H1 (cell line): ENCODE measurements around the gene LSM11. TPM values are rescaled to one million over a fixed set of nuclear protein-coding genes. Genes with fewer than 3 reads are reported as not detected.

Experiments used
- ASH2L ChIP-seq: fragments of 200-600, 300-600 bp; sonication (generic); IDR thresholded peaks from one replicate; pipeline ENCODE4 v1.7.1; 2017; ENCODE audit warnings: low read length
- BCL11A ChIP-seq, 2 experiments: IDR thresholded peaks; one replicate each; pipeline ENCODE4 v1.6.1; 2011; ENCODE audit warnings: low read depth in 2 of 2, low read length in 2 of 2, mild to moderate bottlenecking in 2 of 2
- CBX8 ChIP-seq: fragments of 300-800, 300-1000 bp; sonication (generic); IDR thresholded peaks from 2 replicates; pipeline ENCODE4 v1.7.1; 2016; ENCODE audit warnings: low read depth, low read length, borderline replicate concordance
- CHD1 ChIP-seq: IDR thresholded peaks from 2 replicates; pipeline ENCODE4 v1.6.1; 2012; ENCODE audit warnings: low read depth, low read length, improper control_type of control experiment
- FOSL1 ChIP-seq: IDR thresholded peaks from 2 replicates; pipeline ENCODE4 v1.6.1; 2011; ENCODE audit warnings: mild to moderate bottlenecking, low read depth, low read length, moderate library complexity; ENCODE audit not compliant: insufficient read depth
- HDAC2 ChIP-seq, 2 experiments: fragments of 300-600 bp in 1 of 2; sonication (generic) in 1 of 2; IDR thresholded peaks; 2 replicates each; pipeline ENCODE4 v1.6.1; 2011 to 2012; ENCODE audit warnings: low read depth in 2 of 2, low read length in 2 of 2, mild to moderate bottlenecking in 2 of 2, moderate library complexity in 2 of 2, borderline replicate concordance in 1 of 2, inconsistent platforms in 1 of 2
- HDAC6 ChIP-seq: IDR thresholded peaks from one replicate; pipeline ENCODE4 v1.7.1; 2012; ENCODE audit warnings: low read depth, mild to moderate bottlenecking, inconsistent platforms, low read length, moderate library complexity
- MAFK ChIP-seq: IDR thresholded peaks from 2 replicates; pipeline ENCODE4 v1.6.1; 2012; ENCODE audit warnings: low read depth, mild to moderate bottlenecking, improper control_type of control experiment, low read length
- NANOG ChIP-seq: IDR thresholded peaks from 2 replicates; pipeline ENCODE4 v1.6.1; 2011; ENCODE audit warnings: low read length, low read depth, mild to moderate bottlenecking, inconsistent platforms; ENCODE audit not compliant: insufficient read depth, poor library complexity, severe bottlenecking
- POLR2AphosphoS5 ChIP-seq: IDR thresholded peaks from 2 replicates; pipeline ENCODE4 v1.6.1; 2011; ENCODE audit warnings: low read depth, low read length
- RBBP5 ChIP-seq: IDR thresholded peaks from 2 replicates; pipeline ENCODE4 v1.7.1; 2012; ENCODE audit warnings: low read depth, mild to moderate bottlenecking, inconsistent platforms, low read length, moderate library complexity, borderline replicate concordance
- SAP30 ChIP-seq: fragments of 300-600 bp; sonication (generic); IDR thresholded peaks from 2 replicates; pipeline ENCODE4 v1.7.1; 2012; ENCODE audit warnings: low read length, moderate library complexity, mild to moderate bottlenecking, inconsistent platforms; ENCODE audit not compliant: insufficient read depth, insufficient replicate concordance
- SIN3A ChIP-seq, 2 experiments: IDR thresholded peaks in 1 of 2; conservative IDR thresholded peaks in 1 of 2; 2 replicates each; pipeline ENCODE4 v1.6.1; 2011 to 2012; ENCODE audit warnings: low read length in 2 of 2, improper control_type of control experiment in 1 of 2, low read depth in 1 of 2, mild to moderate bottlenecking in 1 of 2
- SIX5 ChIP-seq: IDR thresholded peaks from 2 replicates; pipeline ENCODE4 v1.6.1; 2011; ENCODE audit warnings: mild to moderate bottlenecking, low read depth, low read length
- SRF ChIP-seq: IDR thresholded peaks from 2 replicates; pipeline ENCODE4 v1.6.1; 2011; ENCODE audit warnings: mild to moderate bottlenecking, low read depth, low read length, moderate library complexity
- SUZ12 ChIP-seq: fragments of 200-600 bp; sonication (generic); IDR thresholded peaks from 2 replicates; pipeline ENCODE4 v1.6.1; 2012; ENCODE audit warnings: mild to moderate bottlenecking, inconsistent platforms, low read length, moderate library complexity, mixed read lengths
- TAF7 ChIP-seq: optimal IDR thresholded peaks from 2 replicates; pipeline ENCODE3; 2011; ENCODE audit warnings: low read depth, mild to moderate bottlenecking, inconsistent platforms, low read length, moderate library complexity, borderline replicate concordance
- TCF12 ChIP-seq: IDR thresholded peaks from 2 replicates; pipeline ENCODE4 v1.6.1; 2011; ENCODE audit warnings: low read depth, mild to moderate bottlenecking, low read length
- YY1 ChIP-seq: IDR thresholded peaks from 2 replicates; pipeline ENCODE4 v1.6.1; 2011; ENCODE audit warnings: low read depth, mild to moderate bottlenecking, low read length
- ZNF274 ChIP-seq: IDR thresholded peaks from 2 replicates; pipeline ENCODE4 v1.7.0; 2012; ENCODE audit warnings: low read length, borderline replicate concordance; ENCODE audit errors: extremely low read depth
- polyA plus RNA-seq, 7 experiments: library from polyadenylated mRNA; depleted of rRNA in 3 of 7; stranded (reverse) in 5 of 7; unstranded in 2 of 7; fragments of >200 nt in 5 of 7; fragments of 200-250 nt in 2 of 7; gene quantifications; 1 replicate in 5 of 7; 2 replicates in 1 of 7; 4 replicates in 1 of 7; pipeline versions ENCODE4 v1.2.1 to v1.2.3, GENCODE V29; 2011 to 2013; ENCODE audit warnings: missing spikeins in 2 of 7, mixed read lengths in 2 of 7
- total RNA-seq: library from RNA; stranded (reverse); fragmentation: NEBNext Ultra II Directional; extraction: Animal tissue kit (Norgen Biotek cat#: 25700); gene quantifications from 2 replicates; pipeline ENCODE4 v1.2.1, GENCODE V29; 2021
- TF ChIP-seq, protein P1 (sequence below): IDR thresholded peaks from 2 replicates; pipeline ENCODE4 v1.6.1; 2012; ENCODE audit warnings: low read length, inconsistent platforms

The LSM11 gene
- total and polyA plus RNA-seq, 2 of the 8 experiments (the other 6 are each of a cell fraction or from before 2014, with no cell fraction given): 1.8 to 3.9 TPM

DNA sequence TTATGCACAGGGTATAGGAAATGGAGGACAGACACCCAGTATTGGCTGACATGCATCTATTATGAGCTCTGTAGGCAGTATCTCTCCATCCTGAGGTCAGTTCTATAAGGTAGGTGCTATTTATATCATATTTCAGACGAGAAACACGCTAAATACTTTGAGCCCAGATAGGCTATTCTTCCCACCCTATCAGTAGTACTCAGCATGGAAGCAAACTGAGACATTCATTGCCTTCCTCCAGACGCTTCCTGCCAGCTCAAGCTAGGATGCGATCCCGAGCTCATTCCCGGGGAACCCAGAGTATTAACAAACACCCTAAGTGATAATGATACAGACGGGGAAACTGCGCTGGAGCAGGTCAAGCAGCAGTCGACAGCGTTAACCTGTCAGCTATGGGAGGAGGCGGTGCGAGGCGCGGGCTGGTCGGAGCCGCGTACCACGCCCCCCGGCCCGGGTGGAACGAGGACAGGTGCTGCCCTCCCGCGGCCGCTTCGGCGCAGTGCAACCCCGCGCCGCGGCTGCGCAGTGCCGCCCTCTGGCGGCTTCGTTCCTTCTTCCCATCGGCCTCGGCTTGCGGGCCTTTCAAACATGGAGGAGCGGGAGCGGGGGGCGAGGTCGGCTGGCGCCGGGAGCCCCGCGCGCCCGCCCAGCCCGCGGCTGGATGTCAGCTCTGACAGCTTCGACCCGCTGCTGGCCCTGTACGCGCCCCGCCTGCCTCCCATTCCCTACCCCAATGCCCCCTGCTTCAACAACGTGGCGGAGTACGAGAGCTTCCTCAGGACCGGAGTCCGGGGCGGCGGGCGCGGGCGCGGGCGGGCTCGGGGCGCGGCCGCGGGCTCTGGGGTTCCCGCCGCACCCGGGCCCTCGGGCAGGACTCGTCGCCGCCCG lies at the start of gene LSM11 (continued):
- no peak for TF ChIP-seq TAF7
- no peak for TF ChIP-seq CHD1
- TF ChIP-seq YY1: peak; percentile 92
- no peak for TF ChIP-seq MAFK
- TF ChIP-seq POLR2AphosphoS5: no peak; the same call in 1 of the 2 replicates
- TF ChIP-seq NANOG: no peak
- 0 out of 2 replicates have a peak, but pooled peaks have one; percentile 22 for TF ChIP-seq TCF12
- no peak for TF ChIP-seq BCL11A (IDR thresholded peaks at IDR 0.05; ENCODE audit: low read depth in 2 of 2, low read length in 2 of 2)
- TF ChIP-seq HDAC6: no peak
- no peak for TF ChIP-seq ASH2L
- TF ChIP-seq ZNF274: no peak
- TF ChIP-seq HDAC2 (IDR thresholded peaks at IDR 0.05; ENCODE audit: borderline replicate concordance in 1 of 2, low read depth in 2 of 2, low read length in 2 of 2): peak in 1 of 2 experiments; percentile 53; a peak in 2 of 4 replicates
- no peak for TF ChIP-seq SAP30
- no peak for TF ChIP-seq SUZ12
- TF ChIP-seq, protein P1, sequence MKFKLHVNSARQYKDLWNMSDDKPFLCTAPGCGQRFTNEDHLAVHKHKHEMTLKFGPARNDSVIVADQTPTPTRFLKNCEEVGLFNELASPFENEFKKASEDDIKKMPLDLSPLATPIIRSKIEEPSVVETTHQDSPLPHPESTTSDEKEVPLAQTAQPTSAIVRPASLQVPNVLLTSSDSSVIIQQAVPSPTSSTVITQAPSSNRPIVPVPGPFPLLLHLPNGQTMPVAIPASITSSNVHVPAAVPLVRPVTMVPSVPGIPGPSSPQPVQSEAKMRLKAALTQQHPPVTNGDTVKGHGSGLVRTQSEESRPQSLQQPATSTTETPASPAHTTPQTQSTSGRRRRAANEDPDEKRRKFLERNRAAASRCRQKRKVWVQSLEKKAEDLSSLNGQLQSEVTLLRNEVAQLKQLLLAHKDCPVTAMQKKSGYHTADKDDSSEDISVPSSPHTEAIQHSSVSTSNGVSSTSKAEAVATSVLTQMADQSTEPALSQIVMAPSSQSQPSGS: no peak
- TF ChIP-seq CBX8: no peak
- TF ChIP-seq RBBP5: peak; percentile 64; the same call in 1 of the 2 replicates
- 0 out of 2 replicates have a peak, but pooled peaks have one; percentile 21 for TF ChIP-seq SRF
- no peak for TF ChIP-seq SIX5
- TF ChIP-seq FOSL1: no peak
- peak; percentile 88 to 95; a peak in 3 of 4 replicates for TF ChIP-seq SIN3A (conservative IDR thresholded peaks at IDR 0.05 in 1 of 2, IDR thresholded peaks at IDR 0.05 in 1 of 2; ENCODE audit: low read depth in 1 of 2, low read length in 2 of 2)
